ENCODE data around the gene TMA7B. TPM values are rescaled to one million over a fixed set of nuclear protein-coding genes. Genes with fewer than 3 reads are reported as not detected.

Gene TMA7B
- total RNA-seq, 1 donor from 2014 or later, result 1.0 TPM

DNA sequence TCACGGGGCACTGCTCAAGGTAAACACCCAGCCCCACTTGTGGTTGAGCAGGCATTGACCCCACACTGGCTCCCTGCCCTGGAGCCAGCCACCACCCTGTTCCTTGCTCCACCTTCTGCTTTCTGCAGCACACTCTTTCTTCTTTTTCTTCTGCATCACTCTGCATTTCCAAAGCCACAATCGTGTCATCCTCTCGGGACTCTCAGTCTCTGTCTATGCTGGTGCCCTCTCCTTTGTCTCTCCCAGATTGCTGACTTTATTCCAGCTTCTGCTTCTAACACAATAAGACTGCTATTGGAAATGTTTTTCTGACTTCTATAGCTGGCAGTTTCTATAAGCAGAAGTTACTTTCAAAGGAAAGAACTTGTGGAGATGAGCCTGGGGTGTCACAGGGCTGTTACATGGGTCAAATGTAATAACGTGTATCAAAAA lies 44.9 kb upstream of the TMA7B start:
- Mint-ChIP-seq H3K4me3 (ENCODE audit: unreplicated experiment) (no peak overlapping the region), H3K27me3 (ENCODE audit: unreplicated experiment) (no peaks in the 10 kb centered on the region), H3K27ac (ENCODE audit: unreplicated experiment) (no peak overlapping the region), H3K4me1 (ENCODE audit: unreplicated experiment) (peaks cover 6% of the 10 kb centered on the region), H3K9me3 (ENCODE audit: unreplicated experiment) (no peaks in the 10 kb centered on the region), H3K36me3 (ENCODE audit: low read depth, unreplicated experiment) (no peaks in the 10 kb centered on the region)
- TF ChIP-seq, protein P1, sequence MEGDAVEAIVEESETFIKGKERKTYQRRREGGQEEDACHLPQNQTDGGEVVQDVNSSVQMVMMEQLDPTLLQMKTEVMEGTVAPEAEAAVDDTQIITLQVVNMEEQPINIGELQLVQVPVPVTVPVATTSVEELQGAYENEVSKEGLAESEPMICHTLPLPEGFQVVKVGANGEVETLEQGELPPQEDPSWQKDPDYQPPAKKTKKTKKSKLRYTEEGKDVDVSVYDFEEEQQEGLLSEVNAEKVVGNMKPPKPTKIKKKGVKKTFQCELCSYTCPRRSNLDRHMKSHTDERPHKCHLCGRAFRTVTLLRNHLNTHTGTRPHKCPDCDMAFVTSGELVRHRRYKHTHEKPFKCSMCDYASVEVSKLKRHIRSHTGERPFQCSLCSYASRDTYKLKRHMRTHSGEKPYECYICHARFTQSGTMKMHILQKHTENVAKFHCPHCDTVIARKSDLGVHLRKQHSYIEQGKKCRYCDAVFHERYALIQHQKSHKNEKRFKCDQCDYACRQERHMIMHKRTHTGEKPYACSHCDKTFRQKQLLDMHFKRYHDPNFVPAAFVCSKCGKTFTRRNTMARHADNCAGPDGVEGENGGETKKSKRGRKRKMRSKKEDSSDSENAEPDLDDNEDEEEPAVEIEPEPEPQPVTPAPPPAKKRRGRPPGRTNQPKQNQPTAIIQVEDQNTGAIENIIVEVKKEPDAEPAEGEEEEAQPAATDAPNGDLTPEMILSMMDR (IDR thresholded peaks at IDR 0.05; ENCODE audit: unreplicated experiment), result no peak
- DNase-seq (ENCODE audit: low spot score), result no peak

DNA sequence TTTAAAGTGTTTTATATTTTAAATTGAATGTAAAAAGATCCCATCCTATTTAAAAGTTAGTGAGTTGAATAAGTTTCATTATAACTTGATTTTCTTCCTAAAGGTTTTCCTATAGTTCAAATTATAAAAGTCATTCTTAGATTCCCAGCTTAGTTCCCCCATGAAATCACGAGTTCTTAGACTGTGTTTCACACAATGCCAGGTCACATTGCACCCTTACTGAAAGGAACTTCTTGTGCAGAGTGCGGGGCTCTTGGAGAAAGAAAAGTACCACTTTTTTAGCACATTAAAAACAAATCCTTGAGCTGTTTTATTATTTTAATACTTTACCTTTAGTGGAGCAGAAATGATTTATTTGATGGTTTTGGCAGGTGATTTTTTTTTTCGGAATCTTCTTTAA lies 43.7 kb upstream of the TMA7B start:
- TF ChIP-seq, protein P1 (IDR thresholded peaks at IDR 0.05; ENCODE audit: unreplicated experiment), result no peak
- no peaks in the 10 kb centered on the region for H3K36me3 Mint-ChIP-seq (ENCODE audit: low read depth, unreplicated experiment)
- H3K9me3 Mint-ChIP-seq (ENCODE audit: unreplicated experiment), result no peaks in the 10 kb centered on the region
- no peak overlapping the region for H3K4me3 Mint-ChIP-seq (ENCODE audit: unreplicated experiment)
- H3K27ac Mint-ChIP-seq (ENCODE audit: unreplicated experiment), result no peak overlapping the region
- no peaks in the 10 kb centered on the region for H3K27me3 Mint-ChIP-seq (ENCODE audit: unreplicated experiment)
- DNase-seq (ENCODE audit: low spot score), result no peak
- H3K4me1 Mint-ChIP-seq (ENCODE audit: unreplicated experiment), result peaks cover 2% of the 10 kb centered on the region

DNA sequence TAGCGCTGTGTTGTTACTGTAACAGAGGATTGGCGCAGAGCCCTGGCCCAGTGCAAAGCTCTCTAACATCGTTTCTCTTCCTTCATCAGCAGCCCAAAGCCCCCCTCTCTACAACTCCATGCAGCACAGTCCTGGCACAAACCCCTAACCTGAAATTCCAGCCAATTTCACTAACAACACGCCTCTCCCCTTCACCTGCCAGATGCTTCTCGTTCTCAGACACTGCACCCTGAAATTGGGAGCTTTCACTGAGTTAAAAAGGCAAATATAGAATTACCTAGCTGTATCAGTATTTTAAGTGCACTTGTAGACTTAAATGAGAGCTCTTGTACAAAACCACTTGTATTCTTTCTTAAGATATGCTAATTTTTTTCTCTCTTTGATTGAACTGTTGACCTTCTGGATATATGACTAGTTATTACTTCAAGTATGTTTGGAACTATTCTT lies 43.0 kb upstream of the TMA7B start:
- no peak overlapping the region for H3K27ac Mint-ChIP-seq (ENCODE audit: unreplicated experiment)
- H3K4me3 Mint-ChIP-seq (ENCODE audit: unreplicated experiment), result no peak overlapping the region
- H3K36me3 Mint-ChIP-seq (ENCODE audit: low read depth, unreplicated experiment), result no peaks in the 10 kb centered on the region
- TF ChIP-seq, protein P1 (IDR thresholded peaks at IDR 0.05; ENCODE audit: unreplicated experiment), result no peak
- H3K4me1 Mint-ChIP-seq (ENCODE audit: unreplicated experiment), result peaks cover 2% of the 10 kb centered on the region
- no peaks in the 10 kb centered on the region for H3K9me3 Mint-ChIP-seq (ENCODE audit: unreplicated experiment)
- no peaks in the 10 kb centered on the region for H3K27me3 Mint-ChIP-seq (ENCODE audit: unreplicated experiment)
- no peak for DNase-seq (ENCODE audit: low spot score)

DNA sequence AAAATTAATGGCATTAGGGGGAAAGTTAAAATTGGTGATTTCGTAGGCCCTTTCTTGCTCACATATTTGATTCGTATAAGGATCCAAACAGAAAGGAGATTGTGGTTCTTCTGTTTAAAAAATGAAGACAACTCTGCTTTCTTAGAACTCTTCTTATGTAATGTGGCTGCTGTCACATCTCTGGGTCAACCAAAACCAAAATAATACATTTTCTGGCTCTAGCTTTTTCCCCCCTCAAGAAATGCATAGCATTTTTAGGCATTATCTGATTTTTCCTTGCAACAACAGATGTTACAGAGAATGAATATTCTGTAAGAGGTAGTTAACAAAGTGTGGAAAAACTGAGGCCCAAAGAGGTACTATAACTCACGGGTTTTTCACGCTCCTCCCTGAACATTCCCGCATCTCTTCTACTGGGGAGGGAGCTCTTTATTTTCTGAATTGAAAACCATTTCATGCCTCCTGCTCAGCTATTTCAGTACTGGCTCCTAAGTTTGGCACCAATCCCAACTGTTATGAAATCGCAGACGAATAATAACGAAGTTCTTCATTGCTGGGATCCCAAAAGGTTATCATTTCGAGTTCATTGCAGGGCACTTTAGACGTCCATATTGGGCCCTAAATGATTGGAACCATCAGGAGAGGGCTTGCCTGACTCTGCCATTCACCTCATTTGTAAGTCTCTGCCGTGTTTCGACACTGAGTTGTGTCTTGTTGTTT lies 42.3 kb upstream of the TMA7B start:
- TF ChIP-seq, protein P1 (IDR thresholded peaks at IDR 0.05; ENCODE audit: unreplicated experiment), result no peak
- Mint-ChIP-seq H3K9me3 (ENCODE audit: unreplicated experiment) (no peaks in the 10 kb centered on the region), H3K36me3 (ENCODE audit: low read depth, unreplicated experiment) (no peaks in the 10 kb centered on the region), H3K27me3 (ENCODE audit: unreplicated experiment) (no peaks in the 10 kb centered on the region), H3K27ac (ENCODE audit: unreplicated experiment) (no peak overlapping the region), H3K4me3 (ENCODE audit: unreplicated experiment) (no peak overlapping the region), H3K4me1 (ENCODE audit: unreplicated experiment) (peaks cover 2% of the 10 kb centered on the region)
- no peak for DNase-seq (ENCODE audit: low spot score)

DNA sequence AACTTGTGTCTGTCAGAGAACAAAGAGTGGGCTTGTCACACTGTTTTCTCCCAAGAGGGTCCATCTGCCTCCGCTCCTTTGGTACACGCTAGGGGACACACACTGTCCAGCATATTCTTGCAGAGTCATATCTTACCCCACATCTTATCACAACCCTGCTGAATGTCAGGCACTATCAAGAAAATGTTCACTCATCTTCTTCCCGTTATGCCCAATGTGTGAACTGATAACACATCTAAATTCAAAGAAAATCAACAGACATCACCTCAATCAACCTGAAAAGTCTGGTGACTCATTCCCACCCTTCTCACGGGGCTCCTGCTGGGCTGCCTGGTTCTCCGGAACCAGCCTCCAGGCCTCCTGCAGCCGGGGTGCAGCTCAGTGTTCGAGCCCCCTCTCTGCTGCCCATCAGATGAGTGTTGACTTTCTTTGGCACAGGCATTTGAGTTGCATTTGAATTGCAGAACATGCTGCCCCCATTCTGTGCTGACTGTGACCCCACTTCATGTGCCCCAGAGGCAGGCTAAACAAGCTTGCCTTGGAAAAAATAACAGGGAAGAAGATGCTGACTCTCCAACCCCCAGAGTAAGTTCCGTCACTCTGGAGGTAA lies 40.0 kb upstream of the TMA7B start:
- TF ChIP-seq, protein P1 (IDR thresholded peaks at IDR 0.05; ENCODE audit: unreplicated experiment), result no peak
- H3K27me3 Mint-ChIP-seq (ENCODE audit: unreplicated experiment), result no peaks in the 10 kb centered on the region
- DNase-seq (ENCODE audit: low spot score), result no peak
- H3K27ac Mint-ChIP-seq (ENCODE audit: unreplicated experiment), result no peak overlapping the region
- H3K4me1 Mint-ChIP-seq (ENCODE audit: unreplicated experiment), result peaks cover 2% of the 10 kb centered on the region
- no peaks in the 10 kb centered on the region for H3K36me3 Mint-ChIP-seq (ENCODE audit: low read depth, unreplicated experiment)
- H3K4me3 Mint-ChIP-seq (ENCODE audit: unreplicated experiment), result no peak overlapping the region
- H3K9me3 Mint-ChIP-seq (ENCODE audit: unreplicated experiment), result no peaks in the 10 kb centered on the region

All from endothelial cell (in vitro differentiated cells).